ENCODE results near the gene RGS19.

- TF ChIP-seq EZH2 (IDR thresholded peaks at IDR 0.05; ENCODE audit: low read length) (no peak), CTCF (optimal IDR thresholded peaks at IDR 0.05 in 1 of 3, IDR thresholded peaks at IDR 0.05 in 1 of 3, conservative IDR thresholded peaks at IDR 0.05 in 1 of 3; ENCODE audit: extremely low read depth in 1 of 3, insufficient read depth in 2 of 3, low read length in 3 of 3) (no peak)
Observed at GRCh38 chr20:64116541-64117431, 37.5 kb upstream of the RGS19 start.
